NOMO-1 treated with DMSO at 0.1 percent for 48 hours (cell line): ENCODE measurements around the gene INPP4B.

ENCODE experiments used
- DNase-seq: peaks from one replicate; lab custom pipeline; 2025; ENCODE audit not compliant: unreplicated experiment; lab: John Stamatoyannopoulos, UW

Gene INPP4B

DNA sequence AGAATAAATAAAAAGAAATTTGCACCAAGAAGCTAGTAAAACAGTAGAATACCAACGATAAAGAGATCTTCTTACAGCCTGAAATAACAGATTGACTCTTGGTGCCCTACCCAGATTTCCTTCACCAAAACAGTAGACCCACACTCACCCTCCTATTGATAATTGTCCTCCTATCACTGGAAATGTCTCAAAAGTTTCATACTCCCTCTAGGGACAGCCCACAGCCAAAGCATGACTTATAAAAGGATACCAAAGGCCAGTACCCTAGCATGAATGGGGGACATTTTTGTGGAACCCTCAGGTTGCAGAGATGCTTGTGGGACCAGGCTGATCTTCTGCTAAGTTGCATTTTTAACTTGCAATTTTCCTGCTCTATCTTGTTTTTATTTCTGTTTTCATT lies 104.1 kb downstream of the INPP4B start:
- no peak for DNase-seq

DNA sequence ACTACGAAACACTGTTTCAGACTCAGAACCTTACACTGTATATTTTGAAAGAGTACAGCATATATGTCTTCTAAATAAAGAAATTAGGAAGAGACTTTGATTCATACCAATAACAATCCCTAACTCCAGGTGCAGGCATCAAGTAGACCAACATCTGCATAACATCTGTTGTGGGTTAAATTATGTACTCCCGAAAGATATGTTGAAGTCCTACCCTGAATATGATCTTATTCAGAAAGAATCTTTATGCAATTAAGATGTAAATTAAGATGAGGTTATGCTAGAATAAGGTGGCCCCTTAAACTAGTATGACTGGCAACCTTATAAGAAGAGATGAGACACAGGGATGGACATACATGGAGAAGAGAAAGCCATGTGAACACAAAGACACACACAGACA lies 117.9 kb downstream of the INPP4B start:
- DNase-seq = no peak

DNA sequence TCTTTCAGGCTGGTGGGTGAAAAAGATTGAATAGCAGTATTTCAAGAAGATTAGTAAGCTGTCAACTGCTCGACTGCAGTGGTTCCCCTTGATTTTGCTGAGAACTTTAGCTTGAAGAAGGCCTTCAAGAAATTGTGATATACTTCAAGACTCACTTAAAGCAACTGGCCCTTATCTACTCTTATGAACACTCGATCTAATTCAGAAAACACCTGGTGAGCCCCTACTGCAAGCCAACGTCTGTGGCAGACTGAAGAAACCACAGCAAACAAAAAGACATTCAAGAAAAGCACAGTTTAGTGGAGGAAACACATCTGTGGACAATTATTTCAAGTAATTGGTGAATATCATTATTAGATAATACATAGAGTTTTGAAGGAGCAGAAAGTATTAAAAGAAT lies 119.0 kb downstream of the INPP4B start:
- DNase-seq = no peak

DNA sequence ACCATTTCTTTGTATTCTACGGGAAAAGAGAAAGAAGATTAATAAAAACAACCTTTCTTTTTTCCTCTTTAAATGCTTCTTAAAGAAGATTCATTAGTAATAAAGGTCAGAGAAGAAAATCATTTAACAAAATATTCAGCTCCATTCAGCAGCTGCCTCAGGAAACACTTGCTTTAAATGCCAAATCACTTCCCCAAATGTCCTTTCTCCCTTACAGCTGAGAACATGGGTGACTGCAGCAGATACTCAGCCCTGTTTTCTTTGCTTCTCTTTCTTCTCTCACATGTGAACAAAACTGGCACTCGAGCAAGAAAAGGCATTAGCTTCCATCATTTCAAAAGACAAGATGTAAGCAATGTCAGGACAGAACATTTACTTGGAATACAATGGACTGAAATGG lies 120.2 kb downstream of the INPP4B start:
- DNase-seq = no peak

DNA sequence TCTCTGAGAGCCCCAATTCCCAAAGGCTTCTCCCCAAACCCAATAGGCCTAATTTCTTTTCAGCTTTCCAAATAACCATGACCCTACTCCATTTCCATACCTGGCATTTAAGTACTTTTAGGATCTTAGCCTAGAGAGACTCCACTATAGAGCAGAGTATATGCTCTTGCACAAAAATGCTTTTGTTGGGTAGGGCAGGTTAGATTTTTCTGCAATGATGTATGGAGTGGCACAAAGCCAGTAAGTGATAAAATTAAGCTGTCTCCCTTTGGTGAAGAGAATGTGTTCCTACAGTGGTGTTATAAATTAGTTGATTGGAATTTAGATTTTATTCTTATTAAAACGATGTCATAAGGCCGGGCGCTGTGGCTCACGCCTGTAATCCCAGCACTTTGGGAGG lies 124.9 kb downstream of the INPP4B start:
- no peak for DNase-seq

DNA sequence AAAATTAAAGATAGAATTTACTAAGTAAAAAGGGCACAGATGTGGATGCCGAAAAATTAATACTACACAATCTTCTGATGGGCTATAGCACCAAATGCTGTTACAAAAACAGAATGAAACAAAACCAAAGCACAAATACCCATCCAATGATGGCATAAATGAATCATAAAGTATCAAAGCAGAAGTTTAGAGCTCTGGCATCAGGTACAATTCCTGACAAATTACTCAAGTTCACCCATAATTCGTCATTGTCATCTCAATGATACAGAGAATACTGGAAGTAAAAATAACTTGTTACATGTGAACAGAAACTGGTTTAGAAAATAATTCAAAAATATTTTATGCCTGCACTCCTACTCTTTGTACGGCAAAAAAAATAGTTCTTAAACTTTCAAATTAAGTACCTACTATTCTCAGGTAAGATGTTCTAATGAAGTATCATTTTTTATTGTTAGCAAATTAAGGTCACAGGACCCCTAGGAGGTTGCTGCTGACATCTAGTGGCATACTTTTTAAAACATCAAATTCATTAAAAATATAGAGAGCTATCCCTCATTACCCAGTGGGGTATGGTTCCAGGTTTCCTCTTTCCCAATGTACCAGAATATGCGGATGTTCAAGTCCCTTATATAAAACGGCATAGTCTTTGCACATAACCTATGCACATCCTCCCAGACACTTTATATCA lies 126.1 kb downstream of the INPP4B start:
- DNase-seq = peak; percentile 29

DNA sequence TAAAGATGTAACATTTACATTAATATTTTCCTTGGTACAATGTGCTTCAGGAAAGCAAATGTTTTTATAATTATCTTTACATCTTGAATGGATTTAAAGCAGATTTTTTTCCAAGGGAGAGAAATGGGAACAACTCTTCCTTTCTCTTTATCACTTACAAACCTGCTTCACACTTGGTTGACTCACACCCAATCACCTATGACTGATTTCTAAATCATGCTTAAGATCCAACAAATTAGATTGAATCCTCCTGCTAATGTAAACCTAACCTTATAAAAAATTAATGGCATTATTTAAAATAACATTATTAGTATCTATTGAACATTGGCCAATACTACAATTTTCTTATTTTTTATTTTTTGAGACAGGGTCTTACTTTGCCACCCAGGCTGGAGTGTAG lies 127.1 kb downstream of the INPP4B start:
- no peak for DNase-seq

DNA sequence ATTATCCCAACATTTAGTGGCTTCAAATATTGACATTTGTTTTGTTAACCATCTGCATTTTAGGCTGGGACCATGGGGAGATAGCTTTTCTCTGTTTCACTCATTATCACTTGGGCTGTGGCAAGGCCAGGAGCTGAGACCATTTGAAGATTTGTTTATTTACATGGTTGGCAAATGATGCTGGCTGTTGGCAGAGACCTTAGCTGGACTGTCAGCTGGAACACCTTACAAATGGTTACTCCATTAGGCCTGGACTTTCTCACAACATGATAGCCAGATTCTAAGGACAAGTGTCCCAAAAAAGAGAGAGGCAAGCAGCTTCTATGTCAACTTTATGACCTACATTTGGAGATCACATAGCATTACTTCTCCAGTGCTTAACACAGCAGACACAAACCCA lies 130.4 kb downstream of the INPP4B start:
- DNase-seq = no peak

DNA sequence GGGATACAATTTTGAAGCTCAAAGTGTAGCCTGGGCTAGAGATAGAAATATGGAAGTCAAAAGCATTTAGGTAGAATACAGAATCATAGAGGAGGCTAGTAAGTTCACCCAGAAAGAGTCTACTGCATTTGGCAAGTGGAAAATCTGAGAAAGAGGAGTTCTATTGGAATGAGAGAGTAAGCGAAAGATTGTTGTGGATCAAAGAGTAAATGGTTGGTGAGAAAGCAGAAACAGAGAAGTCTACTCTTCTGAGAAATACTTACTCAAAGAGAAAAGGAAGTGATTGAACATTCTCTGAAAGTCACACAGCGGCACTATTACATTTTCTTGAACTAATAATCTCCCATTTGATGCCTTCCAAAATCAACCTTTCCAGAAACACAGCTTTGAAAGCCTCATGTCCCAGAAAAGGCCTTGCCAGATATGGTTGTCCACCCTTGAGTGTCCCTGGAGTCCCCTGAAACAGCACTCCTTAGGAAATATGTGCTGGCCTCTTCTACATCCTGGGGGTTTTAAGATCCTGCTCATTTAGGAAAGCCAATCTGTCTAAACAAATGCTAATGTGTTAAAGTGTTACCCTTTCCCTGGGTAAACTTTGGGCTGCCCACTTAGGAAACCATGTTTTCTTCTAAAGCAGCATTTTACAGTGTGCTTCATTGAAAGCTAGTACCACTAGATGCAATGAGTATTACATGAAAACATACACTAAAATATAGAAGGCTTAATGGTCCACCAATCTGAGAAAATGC lies 132.6 kb downstream of the INPP4B start:
- DNase-seq = no peak

DNA sequence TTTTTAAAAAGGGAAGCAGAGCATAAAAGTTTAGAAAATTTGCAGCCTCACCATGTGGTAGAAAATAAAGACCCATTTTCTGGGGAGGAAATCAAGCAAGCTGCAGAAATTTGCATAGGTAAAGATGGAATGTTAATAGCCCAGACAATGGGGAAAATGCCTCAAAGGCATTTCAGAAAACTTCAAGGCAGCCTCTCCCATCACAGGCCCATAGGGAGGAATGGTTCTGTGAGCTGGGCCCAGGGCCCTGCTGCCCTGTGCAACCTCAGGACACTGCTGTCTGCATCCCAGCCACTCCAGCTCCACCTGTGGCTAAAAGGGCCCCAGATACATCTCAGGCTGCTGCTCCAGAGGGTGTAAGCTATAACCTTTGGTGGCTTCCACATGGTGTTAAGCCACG lies 137.9 kb downstream of the INPP4B start:
- no peak for DNase-seq

DNA sequence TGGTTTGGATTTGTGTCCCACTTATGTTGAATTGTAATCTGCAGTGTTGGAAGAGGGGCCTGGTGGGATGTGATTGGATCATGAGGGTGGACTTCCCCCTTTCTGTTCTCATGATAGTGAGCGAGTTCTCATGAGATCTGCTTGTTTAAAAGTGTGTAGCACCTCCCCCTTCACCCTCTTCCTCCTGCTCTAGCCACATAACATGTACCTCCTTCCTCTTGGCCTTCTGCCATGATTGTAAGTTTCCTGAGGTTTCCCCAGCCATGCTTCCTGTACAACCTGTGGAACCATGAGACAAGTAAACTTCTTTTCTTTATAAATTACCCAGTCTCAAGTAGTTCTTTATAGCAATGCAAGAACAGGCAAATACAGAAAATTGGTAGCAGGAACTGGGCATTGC lies 138.7 kb downstream of the INPP4B start:
- DNase-seq = no peak

DNA sequence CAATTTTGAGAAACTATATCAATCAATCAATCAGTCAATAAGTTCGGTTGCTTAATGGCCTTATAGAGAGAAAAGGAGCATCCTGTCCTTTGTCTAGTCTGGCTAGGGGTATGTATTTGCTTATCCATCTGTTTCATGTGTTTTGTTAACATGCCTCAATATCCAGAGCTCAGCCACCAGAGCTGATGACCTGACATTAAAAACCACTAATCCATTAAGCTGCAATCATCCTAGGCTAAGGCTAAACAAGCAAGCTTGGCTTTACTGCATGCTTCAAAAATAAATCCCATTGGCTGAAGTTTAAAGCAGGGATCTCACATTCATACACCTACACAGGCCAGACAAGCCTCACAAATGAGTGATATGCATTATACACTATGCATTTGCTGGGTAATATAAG lies 139.7 kb downstream of the INPP4B start:
- no peak for DNase-seq

DNA sequence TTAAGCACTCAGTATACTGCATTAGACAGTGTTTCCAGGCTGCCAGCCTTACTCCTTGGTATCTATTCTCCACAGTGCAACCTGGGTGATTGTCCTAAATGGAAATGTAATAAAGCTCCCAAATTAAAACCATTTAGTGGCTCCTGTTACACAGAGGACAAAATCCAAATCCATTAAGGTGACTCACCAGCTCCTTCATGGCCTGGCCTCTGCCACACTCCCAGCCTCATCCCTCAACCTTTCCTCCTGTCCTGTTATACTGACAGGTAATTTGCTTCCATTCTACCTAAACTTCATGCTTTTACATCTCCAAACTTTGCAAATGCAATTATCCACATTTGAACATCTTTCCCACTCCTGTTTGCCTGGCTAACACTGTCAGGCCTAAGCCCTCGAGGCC lies 140.3 kb downstream of the INPP4B start:
- no peak for DNase-seq

DNA sequence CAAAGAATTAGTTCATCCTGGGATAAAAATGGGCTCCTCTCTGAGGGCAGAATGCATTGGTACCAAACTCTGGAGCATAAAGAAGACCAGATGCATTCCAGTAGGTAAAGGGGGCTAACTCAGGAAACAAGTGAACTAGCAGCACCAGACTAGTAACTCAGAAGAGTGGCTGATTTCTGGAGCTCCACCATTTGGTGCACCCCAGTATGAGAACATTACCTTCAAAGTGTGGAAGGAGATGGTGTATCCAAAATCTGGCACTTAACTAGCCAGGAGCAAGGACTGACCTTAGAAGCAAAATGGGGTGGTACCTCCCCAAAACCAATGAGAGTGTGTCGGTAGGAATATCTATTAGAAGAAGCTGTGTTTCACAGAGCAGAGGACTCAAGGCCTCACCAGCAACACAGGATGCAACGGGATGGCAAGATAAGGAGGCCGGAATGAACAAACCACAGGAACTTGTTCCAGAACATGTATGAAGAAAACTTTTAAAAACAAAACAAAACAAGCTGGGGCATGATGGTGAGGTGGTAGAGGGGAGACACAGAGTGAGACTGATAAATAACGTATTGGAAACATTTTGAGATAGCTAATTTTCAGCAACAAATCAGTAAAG lies 142.3 kb downstream of the INPP4B start:
- DNase-seq = no peak

DNA sequence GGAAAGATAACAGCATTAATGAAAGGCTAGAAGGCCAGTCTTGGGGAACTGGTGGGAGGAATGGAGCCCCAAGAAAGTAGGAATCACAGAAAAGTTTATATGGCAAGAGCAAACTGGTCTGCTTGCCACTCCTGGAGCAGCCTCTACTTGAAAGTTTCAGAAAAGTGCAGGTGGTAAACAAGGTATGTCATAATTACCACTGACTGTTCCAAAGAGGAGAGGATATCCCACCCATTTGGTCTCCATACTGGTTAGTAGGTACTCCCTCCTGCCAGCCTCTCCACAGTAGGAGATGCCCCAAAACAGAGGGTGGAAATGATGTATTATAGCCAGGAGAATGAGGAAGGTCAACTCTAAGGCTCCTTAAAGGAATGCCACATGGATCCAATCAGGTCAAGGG lies 145.1 kb downstream of the INPP4B start:
- no peak for DNase-seq

DNA sequence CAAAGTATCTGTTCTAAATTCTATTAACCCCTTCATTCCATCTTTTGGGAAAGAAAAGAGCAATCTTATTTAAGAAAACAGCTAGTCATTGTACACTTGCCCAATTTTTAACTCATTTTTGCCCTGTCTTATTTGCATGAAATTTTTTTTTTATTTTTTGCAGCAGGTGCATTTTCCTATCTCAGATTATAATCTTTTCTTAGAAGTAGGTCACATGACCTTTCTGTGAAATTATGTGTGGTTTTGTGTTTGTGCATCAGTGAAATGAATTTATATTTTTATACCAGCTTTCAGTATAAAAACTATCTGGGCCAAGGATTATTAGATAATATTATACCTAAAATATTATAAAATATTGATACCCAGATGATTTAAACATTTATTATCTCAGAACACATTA lies 145.6 kb downstream of the INPP4B start:
- no peak for DNase-seq

DNA sequence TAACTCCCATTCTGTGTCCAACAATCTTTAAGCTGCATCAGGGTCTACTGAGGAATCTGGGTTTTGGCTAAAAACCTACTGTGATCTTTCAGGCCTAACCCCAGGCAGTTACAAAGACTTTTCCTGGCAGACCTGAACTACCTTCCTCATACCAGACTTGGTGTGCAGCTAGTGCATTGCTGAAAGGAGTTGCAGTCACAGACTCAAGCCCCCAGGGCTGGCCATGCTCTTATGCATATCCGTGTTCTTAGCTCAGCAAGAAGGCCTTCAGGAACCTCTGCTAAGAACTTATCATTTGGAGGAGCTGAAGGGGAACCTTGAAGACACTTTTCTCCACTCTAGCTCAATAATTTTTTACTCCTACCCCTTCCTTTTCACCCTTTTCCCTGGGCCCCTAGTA lies 147.5 kb downstream of the INPP4B start:
- no peak for DNase-seq

DNA sequence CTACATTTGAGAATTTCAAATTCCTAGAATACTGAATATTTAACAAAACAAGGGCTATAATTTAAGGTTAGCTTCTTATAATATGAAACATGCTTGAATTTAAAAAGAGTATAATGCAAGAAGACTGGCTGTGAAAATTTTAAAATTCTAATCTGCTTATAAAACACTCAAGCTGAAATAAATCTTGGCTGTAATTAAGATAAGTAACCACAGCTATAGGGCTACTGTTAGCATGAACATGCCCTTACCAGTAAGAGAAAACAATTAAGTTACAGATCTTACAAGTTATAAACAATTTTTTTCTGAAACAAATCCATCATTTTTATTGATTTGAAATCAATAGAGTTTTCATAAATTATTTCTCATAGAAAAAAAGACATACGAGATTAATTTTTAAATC lies 148.2 kb downstream of the INPP4B start:
- no peak for DNase-seq

DNA sequence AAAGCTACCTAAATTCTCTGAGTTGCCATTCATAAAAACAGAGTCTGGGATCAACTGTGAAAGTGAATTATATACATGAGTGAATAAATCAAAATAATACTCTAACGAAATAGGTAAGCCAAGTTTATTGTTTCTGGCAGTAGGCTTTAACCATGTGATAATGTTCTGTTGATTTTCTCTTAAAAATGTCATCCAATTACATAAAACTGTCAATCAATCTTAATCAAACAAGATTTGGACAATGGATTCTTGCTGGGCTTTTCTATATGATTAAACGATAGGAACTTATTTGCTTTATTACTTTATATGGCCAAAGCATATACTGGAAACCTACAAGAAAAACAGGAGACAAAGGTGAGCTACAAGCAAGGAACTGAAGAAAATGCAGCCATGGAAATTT lies 148.8 kb downstream of the INPP4B start:
- DNase-seq = no peak

DNA sequence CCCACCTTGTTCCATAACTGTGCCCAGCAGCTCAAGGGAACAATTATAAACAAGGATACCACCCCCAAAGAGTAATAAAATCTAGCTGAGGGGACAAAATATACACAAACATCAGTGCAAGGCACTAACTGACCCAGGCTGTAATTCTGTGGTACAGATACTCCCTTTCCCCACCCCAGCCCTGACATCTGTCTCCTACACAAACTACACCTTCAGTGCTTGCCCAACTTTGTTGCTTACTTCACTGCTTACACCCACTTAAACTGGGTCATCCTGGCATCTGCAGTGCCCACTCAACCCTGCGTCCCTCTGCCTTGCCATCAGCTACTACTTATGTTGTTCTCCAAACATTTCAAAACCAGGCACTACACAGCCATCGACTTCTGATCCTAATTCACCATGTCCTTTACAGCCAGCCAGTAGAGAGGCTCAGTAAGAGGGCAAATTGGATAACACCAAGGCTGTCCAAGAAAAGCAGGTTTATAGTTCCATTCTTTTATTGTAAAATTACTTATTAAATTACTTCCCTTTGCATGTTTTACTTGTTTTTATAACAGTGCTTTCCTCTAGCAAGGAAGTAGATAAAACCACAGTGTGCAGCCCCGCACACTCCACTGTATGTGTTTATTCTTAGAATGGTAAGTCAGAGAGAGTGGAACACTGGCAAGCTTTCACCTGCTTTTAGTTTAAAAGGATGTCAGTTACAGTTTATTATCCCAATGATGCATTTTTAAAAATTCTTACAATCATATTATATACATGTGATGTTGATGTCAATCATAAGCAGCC lies 149.6 kb downstream of the INPP4B start:
- no peak for DNase-seq

DNA sequence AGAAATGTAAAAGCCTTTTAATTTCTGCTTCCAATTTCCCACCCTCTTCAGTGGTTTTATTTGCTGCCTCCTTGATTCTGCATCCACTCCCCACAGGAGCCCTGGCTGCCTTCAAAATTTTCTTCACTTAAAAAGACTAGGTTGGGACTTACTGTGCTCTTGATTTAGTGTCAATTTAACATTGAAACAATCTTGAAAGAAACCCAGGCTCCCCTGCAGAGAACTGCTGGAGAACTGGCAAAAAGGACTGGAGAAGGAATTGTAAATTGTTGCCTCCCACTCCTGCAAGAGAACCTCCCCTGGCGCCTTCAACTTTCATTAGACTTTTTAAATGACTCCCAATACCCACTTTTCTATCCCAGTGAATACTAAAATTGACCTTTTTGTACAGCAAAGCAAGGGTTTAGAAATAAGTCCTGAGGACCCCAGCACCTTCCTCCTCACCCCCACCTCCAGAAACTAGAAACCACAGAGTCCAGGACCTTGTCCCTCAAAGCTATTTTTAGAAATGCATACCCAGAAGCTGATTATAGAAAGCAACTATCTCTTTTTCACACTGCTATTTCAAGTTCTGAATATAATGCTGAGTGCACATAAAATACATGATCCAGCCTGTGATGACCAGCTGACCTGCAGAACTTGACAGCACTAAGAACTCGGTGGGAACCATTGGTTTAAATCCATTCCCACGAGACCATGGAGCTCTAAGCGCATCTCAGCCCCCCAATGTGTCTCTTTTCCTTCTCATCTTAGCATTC lies 155.5 kb downstream of the INPP4B start:
- DNase-seq = no peak
